GM19035 (cell line): ENCODE results near the gene TEAD1.

ENCODE experiments used
- ATAC-seq: cut with Tn5 transposase; IDR thresholded peaks from one replicate; pipeline ENCODE4 v1.9.1; 2021; ENCODE audit not compliant: unreplicated experiment

Gene TEAD1

DNA sequence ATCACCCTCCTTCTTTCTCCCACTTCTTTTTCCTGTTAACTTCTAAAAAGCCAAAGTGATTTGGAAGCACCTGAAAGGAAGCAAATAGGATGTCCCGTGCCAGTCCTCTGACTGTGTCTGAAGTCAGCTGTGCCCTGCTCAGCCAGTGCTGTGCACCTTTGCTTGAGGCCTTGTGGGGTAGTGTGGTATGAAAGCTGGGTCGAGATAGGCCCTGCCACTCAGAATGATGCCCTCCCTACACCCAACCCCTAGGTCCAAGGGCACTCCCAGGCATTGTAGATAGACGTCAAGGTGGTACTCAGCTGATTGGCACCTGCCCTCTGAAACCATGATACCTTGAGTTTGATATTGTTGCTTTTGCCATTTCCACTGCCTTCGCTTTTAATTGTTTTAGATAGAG is 251.3 kb downstream of the TEAD1 start:
- no peak for ATAC-seq

DNA sequence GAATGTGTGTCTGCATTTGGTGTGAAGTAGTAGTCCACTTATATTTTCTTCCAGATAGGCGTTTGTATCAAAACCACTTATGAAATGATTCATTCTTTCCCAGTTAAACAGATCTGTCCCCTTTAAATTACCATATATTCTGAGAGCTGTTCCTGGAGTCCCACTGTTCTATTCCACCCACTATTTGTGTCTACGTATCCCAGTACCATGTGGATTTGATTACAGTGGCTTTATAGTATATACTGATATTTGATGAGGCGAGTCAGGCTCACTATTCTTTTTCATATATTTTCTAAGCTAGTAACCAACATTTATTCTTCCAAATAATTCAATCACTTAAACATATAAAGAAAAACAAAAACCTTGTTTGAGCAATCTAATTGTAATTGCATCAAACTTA is 253.0 kb downstream of the TEAD1 start:
- no peak for ATAC-seq

DNA sequence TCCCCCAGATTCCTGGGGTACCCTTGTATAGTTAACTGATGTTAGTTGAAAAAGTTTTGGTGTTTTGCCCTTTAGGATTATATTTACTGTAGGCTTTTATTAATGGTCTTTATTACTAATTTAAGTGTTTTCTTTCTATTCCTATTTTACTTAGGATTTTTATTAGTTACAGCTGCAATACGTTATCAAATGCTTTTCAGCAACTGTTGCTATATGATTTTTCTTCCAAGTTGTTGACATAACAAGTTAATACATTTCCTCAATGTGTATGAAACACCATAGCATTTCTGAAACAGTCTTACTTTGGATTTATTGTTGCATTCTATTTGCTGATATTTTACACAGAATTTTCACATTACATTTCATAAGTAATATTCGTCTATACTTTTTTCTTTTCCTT is 253.7 kb downstream of the TEAD1 start:
- no peak for ATAC-seq

DNA sequence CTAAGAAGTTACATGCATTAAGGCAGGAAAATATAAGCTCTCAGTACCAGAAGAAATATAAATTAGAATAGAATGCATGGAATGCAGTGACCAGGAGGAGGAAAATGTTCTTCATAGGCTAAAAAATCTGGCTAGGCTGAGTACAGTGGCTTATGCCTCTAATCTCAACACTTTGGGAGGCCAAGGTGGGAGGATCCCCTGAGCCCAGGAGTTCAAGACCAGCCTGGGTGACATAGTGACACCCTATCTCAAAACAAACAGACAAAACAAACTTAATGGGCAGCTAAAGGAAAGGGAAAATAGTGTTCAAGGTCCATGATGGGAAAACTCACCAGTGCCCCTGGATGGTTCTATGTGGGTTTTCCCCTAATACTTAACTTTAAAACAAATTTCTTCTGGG is 256.6 kb downstream of the TEAD1 start:
- ATAC-seq = no peak

GRCh38 chr11:12932485-12932884 is 258.3 kb downstream of the TEAD1 start:
- no peak for ATAC-seq

GRCh38 chr11:12936200-12936599 is 262.0 kb downstream of the TEAD1 start:
- ATAC-seq = no peak

DNA sequence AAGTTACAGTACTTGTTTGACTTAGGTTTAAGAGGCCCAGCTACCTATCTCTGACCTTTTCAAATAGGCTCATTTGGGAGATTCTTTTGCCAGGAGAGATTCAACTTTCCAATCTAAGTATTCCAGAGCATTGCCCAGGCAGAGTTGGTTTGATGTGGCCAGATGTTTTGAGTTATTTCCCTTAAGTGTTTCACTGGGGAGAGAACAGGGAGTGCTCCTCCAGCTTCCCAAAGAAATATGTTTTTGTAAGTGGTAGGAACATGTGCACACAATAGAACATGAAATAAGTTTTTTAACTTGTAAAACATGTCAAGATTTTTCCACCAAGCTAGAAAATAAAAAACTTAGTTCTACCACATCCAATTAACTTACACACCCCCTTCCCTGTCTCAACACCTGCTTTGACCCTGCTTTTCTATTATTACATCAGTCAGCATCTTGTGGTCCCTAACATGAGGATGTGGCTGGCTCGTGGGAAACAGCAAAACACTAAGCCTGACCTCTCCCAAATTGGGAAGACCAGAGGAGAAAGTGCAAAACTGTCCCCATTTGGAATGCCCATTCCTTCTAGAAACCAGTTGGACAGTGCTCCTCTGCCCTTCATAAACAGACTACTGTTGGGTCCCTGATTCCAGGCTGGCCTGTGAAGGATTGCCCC is 264.5 kb downstream of the TEAD1 start:
- no peak for ATAC-seq

DNA sequence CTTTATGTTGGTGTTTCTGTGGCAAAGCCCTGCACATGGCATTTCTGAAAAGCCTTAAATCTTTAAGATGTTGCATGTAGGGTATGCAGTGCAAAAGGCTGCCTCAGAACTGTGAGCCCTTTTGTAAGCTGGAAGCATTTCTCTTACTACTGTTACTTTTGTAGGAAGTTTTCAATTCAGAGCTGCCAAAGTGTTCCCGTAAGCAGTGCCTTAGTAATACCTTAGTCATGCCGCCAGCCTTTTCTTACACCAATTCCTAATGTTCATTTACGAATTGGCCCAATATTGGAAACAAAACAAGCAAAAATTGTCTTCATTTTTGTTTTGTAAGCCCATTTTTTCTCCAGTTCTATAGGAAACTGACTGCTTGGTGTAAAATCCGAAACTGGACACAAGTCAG is 267.4 kb downstream of the TEAD1 start:
- no peak for ATAC-seq

DNA sequence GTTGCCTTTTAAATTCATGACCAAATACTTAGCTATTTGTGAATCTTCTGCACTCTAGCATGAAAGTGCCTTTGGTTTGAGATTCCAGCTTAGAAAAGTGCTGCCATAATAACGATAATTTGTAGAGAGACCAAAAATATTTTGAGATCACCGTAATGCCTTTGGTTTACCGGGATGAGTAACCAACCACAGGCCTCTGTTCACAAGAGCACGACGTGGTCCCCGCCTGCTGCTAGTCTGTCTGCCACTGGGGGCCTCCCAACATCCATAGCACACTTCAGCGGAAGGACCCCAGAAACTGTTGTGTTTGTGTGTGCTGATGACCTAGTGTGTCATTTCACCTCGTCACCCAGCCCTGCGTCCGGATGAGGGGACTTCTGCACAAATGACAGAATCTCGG is 267.9 kb downstream of the TEAD1 start:
- ATAC-seq = no peak

DNA sequence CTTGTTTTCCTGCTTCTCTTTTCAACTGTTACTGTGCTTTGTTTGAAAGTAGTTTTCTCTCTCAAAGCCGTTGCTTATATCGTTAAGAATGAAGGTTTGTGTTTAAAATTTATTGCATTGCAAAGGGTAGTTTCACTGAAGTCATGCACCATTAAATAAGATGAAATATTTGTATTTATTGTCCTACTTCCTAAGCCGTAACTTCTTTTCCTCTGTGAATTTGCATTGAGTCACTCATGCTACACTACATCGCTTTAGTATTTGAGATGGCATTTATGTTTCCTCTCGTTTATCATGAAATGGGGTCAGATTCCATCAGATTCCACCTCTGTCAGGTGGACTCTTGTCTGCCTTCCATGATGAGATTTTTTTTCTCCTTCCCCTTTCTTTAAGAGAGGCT is 269.1 kb downstream of the TEAD1 start:
- ATAC-seq = no peak

GRCh38 chr11:12944889-12945288 is 270.7 kb downstream of the TEAD1 start:
- ATAC-seq = no peak

DNA sequence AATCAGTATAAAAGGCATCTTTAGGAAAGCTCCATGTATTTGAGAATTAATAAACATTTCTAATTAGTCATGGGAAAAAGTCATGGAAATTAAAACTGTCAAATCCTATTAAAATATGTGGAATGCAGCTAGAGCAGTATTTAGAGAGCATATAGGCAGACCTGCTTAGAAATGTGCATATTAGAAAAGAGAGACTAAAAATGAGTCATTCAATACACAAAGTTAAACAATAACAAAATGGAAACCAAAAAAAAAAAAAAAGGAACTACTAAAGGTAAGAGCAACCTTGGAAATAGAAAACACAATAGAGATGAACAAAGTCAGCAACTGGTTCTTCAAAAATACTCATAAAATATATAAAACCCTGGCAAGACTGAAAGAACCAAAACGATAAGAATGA is 275.2 kb downstream of the TEAD1 start:
- ATAC-seq = no peak

DNA sequence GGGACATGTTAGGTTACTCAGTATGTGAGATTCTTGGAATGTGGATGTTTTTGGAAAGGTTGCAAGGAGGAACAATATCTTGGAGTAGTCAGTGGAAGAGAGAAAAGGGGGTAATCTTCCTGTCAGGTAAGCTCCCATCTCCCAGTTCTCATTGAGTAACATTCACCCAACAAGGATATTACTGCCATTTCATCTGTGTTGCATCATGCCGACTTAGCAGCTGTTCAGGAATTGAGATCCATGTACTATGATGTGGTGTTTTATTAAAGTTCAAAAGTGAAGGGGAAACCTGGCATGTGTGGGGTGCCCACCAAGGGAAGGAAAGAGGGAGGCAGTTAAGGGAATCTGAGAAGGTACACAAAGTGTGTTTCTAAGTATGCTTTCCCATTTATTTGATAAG is 276.4 kb downstream of the TEAD1 start:
- ATAC-seq = no peak

DNA sequence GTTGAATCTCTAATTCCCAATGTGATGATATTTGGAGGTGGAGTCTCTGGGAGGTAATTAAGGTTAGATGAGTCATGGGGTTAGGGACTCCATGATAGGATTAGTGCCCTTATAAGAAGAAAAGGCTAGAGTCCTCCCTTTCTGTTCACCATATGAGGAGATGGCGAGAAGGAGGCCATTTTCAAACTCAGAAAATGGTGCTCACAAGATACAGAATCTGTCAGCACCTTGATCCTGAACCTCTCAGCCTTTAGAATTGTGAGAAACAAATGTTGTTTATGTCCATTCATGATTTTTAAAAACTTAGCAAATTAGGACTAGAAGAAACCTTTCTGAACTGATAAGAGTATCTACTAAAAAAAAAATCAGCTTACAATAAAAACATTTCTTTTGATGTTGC is 277.2 kb downstream of the TEAD1 start:
- no peak for ATAC-seq

- no peak for ATAC-seq
Observed at GRCh38 chr11:12952094-12952493, 277.9 kb downstream of the TEAD1 start.

GRCh38 chr11:12958986-12959385 is 284.8 kb downstream of the TEAD1 start:
- ATAC-seq = no peak

GRCh38 chr11:12961615-12962014 is 287.4 kb downstream of the TEAD1 start:
- ATAC-seq = no peak

DNA sequence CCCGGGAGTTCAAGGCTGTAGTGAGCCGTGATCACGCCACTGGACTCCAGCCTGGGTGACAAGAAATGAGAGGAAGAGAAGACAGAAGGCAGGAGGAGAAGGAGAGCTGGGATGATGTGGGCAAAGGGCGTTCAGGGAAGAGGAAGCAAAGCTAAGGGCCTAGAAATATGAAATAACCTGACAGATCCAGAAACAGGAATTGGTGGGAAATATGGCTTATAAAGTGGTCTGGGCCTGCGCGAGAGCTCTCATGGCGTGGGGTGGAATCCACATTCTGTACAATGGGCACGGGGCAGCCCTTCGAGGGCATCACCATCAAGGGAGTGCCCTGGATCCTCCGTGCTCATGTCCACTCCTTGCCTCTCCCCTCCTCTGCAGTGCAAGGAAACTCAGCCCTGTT is 288.1 kb downstream of the TEAD1 start:
- ATAC-seq = no peak

- no peak for ATAC-seq
Observed at GRCh38 chr11:12963051-12963450, 288.8 kb downstream of the TEAD1 start.

GRCh38 chr11:12963792-12964536 is 289.7 kb downstream of the TEAD1 start:
- ATAC-seq = peak; percentile 85

GRCh38 chr11:12964650-12965049 is 290.4 kb downstream of the TEAD1 start:
- no peak for ATAC-seq

DNA sequence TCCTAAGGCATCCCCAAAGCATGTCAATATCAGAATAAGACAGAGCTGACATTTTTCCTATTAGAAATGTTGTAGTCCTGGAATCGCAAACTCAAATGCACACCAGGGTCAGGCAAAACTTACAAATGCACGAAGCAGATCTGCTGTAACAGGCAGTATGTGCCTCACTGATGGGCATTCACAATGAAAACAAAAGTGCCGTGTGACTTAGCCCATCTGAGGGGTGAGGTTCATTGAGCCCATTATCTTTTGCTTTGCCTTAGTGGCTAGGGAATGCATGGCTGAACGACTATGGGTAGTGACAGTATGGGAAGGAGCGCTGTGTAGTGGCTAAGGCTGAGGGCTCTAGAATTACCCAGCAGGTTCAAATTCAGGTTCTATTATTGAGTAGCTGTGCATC is 291.8 kb downstream of the TEAD1 start:
- no peak for ATAC-seq

GRCh38 chr11:12968101-12968500 is 293.9 kb downstream of the TEAD1 start:
- ATAC-seq = no peak
